Tibial nerve (tissue), 4 donors: Measurements from ENCODE around the gene ZFPL1. TPM values are rescaled to one million over a fixed set of nuclear protein-coding genes. Genes with fewer than 3 reads are reported as not detected.

Source experiments
- DNase-seq, 2 donors: peaks; one replicate each; pipeline ENCODE4 v3.0.0-alpha.2; 2019; ENCODE audit warnings: low spot score in 2 of 2
- H3K27ac ChIP-seq, 4 donors: fragments of 200-600 bp; sonication (generic) in 3 of 4; one replicate each; pipeline ENCODE4 v1.5.1; 2017 to 2019; ENCODE audit warnings: mild to moderate bottlenecking in 1 of 4
- H3K27me3 ChIP-seq, 2 donors: fragments of 200-600 bp; sonication (generic) in 1 of 2; one replicate each; pipeline versions ENCODE4 v1.5.1 to v1.6.0; 2017 to 2019
- H3K36me3 ChIP-seq, 3 donors: fragments of 200-600 bp; sonication (generic); one replicate each; pipeline ENCODE4 v1.5.1; 2018 to 2019
- H3K4me1 ChIP-seq, 4 donors: fragments of 200-600 bp; sonication (generic) in 3 of 4; one replicate each; pipeline ENCODE4 v1.5.1; 2017 to 2019
- H3K4me3 ChIP-seq, 4 donors: fragments of 200-600 bp; sonication (generic) in 3 of 4; one replicate each; pipeline ENCODE4 v1.5.1; 2017 to 2019; ENCODE audit warnings: mild to moderate bottlenecking in 1 of 4, moderate library complexity in 1 of 4
- H3K9me3 ChIP-seq, 4 donors: fragments of 200-600 bp; sonication (generic) in 3 of 4; one replicate each; pipeline ENCODE4 v1.5.1; 2017 to 2019
- EP300 ChIP-seq, 2 donors: sonication (generic); formaldehyde crosslinking; IDR thresholded peaks; one replicate each; pipeline ENCODE4 v1.6.1; 2017; ENCODE audit warnings: antibody characterized with exemption in 2 of 2, mild to moderate bottlenecking in 1 of 2
- POLR2A ChIP-seq, 2 donors: fragments of 450-650 bp; IDR thresholded peaks; one replicate each; pipeline ENCODE4 v1.6.1; 2017; ENCODE audit warnings: antibody characterized with exemption in 2 of 2, mild to moderate bottlenecking in 2 of 2, moderate library complexity in 2 of 2
- WGBS, 2 donors: methylation state at CpG; one replicate each; pipeline ENCODE4 v1.1.5; 2018; 5-methylcytosine and 5-hydroxymethylcytosine counted together
- total RNA-seq, 4 donors: library from RNA; depleted of rRNA; stranded (reverse); fragments of >200 nt; gene quantifications; one replicate each; pipeline ENCODE4 v1.1.0, GENCODE V29; 2016
- TF ChIP-seq, protein P1 (sequence below), 5 experiments: fragments of 200-600 bp in 3 of 5; fragments of 450-650 bp in 2 of 5; sonication (generic) in 3 of 5; IDR thresholded peaks; one replicate each; pipeline ENCODE4 v1.5.1; 2016 to 2019; ENCODE audit warnings: antibody characterized with exemption in 5 of 5, mild to moderate bottlenecking in 3 of 5, moderate library complexity in 2 of 5

The ZFPL1 gene
- total RNA-seq, 4 donors from 2014 or later: 28.0 to 48.3 (median 35.1) TPM

DNA sequence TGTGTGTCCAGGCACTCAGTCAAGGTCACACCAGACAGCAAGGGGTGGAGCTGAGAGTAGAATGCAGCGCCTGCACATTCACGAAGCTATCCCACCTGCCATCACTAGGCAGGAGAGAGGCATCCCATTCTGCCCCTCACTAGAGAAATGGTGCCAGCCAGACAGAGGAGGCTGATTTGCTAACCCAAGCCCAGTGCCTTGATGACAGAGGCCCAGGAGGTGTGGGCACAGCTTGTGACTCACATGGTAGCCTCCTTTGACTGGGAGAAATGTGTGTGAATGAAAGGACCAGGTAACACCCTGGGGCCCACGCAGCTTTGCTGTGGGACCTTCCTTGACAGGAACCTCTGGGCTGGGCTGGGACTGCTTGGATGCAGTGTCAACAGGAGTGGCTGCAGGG, 20.5 kb upstream of the ZFPL1 start:
- no peaks in the 10 kb centered on the region for H3K36me3 ChIP-seq
- TF ChIP-seq POLR2A (IDR thresholded peaks at IDR 0.05) (no peak), EP300 (IDR thresholded peaks at IDR 0.05) (no peak)
- TF ChIP-seq, protein P1, sequence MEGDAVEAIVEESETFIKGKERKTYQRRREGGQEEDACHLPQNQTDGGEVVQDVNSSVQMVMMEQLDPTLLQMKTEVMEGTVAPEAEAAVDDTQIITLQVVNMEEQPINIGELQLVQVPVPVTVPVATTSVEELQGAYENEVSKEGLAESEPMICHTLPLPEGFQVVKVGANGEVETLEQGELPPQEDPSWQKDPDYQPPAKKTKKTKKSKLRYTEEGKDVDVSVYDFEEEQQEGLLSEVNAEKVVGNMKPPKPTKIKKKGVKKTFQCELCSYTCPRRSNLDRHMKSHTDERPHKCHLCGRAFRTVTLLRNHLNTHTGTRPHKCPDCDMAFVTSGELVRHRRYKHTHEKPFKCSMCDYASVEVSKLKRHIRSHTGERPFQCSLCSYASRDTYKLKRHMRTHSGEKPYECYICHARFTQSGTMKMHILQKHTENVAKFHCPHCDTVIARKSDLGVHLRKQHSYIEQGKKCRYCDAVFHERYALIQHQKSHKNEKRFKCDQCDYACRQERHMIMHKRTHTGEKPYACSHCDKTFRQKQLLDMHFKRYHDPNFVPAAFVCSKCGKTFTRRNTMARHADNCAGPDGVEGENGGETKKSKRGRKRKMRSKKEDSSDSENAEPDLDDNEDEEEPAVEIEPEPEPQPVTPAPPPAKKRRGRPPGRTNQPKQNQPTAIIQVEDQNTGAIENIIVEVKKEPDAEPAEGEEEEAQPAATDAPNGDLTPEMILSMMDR (IDR thresholded peaks at IDR 0.05): no peak
- no peaks in the 10 kb centered on the region for H3K27me3 ChIP-seq
- H3K4me3 ChIP-seq: no peak overlapping the region
- peaks cover 0 to 3% (median 0%) of the 10 kb centered on the region in 4 donors for H3K9me3 ChIP-seq
- no peaks in the 10 kb centered on the region for H3K4me1 ChIP-seq
- H3K27ac ChIP-seq: no peak overlapping the region
- no peak for DNase-seq
- WGBS, 2 donors: 74 to 85% methylated on average over 3 of the region's 3 CpGs

DNA sequence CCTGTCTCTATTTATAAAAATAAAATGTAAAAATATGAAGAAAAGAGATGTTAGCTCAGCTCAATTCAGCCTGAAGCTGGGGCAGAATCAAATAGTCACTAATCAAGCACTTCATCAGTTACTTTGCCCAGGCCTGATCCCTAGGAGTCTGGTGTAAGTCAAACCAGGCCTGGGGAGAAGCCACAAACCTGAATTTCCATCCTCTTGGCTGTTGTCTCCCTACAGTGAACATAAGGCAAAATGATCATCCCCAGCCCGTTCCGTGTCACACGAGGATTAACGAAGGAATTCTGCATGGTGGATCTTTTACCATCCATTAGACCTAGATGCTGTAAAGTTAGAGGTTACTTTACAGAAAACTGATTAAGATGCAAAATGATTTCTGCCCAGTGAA, 19.2 kb upstream of the ZFPL1 start:
- no peaks in the 10 kb centered on the region for H3K4me1 ChIP-seq
- no peak overlapping the region for H3K27ac ChIP-seq
- H3K27me3 ChIP-seq: no peaks in the 10 kb centered on the region
- H3K36me3 ChIP-seq: no peaks in the 10 kb centered on the region
- 81 to 90% methylated on average over 4 of the region's 4 CpGs for WGBS, 2 donors
- DNase-seq: no peak
- no peak overlapping the region for H3K4me3 ChIP-seq
- TF ChIP-seq POLR2A (IDR thresholded peaks at IDR 0.05): no peak
- no peak for TF ChIP-seq EP300 (IDR thresholded peaks at IDR 0.05)
- TF ChIP-seq, protein P1 (IDR thresholded peaks at IDR 0.05): no peak
- peaks cover 0 to 3% (median 0%) of the 10 kb centered on the region in 4 donors for H3K9me3 ChIP-seq

DNA sequence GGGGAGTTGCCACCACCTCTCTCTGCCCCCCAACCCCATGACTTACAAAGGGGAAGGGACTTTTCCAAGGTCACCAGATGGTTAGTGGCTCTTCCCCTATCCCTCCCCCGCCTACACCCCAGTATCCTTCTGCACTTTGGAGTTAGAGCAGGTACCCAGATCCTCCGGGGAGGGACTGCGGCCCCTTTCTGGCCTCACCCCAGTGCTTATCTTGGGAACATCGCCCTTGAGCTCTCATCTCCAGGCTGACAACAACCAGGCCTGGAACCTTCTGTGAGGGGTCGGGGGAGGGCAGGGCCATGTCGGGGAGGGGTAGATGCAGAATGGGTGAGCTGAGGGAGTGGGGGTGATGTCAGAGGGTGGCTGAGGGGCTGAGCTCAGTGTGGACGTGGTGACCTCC, 18.2 kb upstream of the ZFPL1 start:
- Histone ChIP-seq H3K36me3 (no peaks in the 10 kb centered on the region), H3K27me3 (no peaks in the 10 kb centered on the region), H3K9me3 (peaks cover 0 to 3% (median 0%) of the 10 kb centered on the region in 4 donors), H3K4me3 (no peak overlapping the region), H3K4me1 (no peaks in the 10 kb centered on the region), H3K27ac (no peak overlapping the region)
- no peak for DNase-seq
- 78 to 83% methylated on average over 7 of the region's 7 CpGs for WGBS, 2 donors
- TF ChIP-seq, protein P1 (IDR thresholded peaks at IDR 0.05): no peak
- TF ChIP-seq POLR2A (IDR thresholded peaks at IDR 0.05) (no peak), EP300 (IDR thresholded peaks at IDR 0.05) (no peak)

DNA sequence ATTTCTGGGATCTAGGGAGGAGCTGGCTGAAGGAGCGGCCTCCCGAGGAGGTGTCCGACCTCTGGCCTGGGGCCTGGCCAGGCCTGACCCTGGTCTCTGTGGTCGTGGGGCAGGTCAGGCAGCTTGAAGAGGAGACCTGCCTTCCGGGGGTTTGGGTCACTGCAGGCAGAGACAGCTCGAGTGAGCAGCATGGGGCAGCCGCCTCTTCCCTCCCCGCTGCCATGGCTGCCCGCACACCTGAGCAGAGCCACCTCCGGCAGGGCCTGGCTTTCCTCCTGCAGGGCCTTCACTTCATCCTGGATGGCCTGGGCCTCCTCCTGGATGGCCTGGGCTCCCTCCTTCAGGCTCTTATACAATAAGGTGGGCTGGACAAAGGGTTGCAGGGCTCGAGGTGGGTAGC, 17.7 kb upstream of the ZFPL1 start:
- 11 to 71% methylated on average over 1 to 10 of the region's 11 CpGs for WGBS, 2 donors
- no peak for DNase-seq
- no peaks in the 10 kb centered on the region for H3K4me1 ChIP-seq
- no peaks in the 10 kb centered on the region for H3K9me3 ChIP-seq
- no peak overlapping the region for H3K27ac ChIP-seq
- no peak overlapping the region for H3K4me3 ChIP-seq
- H3K36me3 ChIP-seq: no peaks in the 10 kb centered on the region
- no peaks in the 10 kb centered on the region for H3K27me3 ChIP-seq
- TF ChIP-seq EP300 (IDR thresholded peaks at IDR 0.05) (no peak), POLR2A (IDR thresholded peaks at IDR 0.05) (no peak)
- TF ChIP-seq, protein P1 (IDR thresholded peaks at IDR 0.05): no peak

DNA sequence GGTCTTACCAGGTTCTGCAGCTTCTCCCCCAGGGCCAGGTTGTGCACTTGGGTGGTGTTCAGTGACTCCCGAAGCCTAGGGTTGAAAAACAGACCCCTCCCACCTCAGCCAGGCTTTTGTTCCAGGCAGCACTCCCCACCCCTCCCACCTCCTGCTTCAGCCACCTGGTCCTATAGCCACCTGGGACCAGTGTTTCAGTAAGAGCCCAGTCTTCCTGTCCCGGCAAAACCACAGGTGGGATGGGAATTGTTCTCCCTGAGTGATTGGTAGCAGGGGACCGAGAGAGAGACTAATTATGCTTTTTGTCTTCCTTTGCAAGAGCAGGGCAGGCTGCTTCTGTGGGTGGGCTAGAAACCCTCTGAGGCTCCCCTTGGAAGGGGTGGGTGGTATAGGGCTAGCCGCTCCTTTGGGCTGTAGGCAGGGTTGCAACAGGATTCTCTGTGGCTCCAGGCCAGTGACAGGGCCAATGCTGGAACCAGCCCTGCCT, 17.2 kb upstream of the ZFPL1 start:
- H3K4me3 ChIP-seq: no peak overlapping the region
- WGBS, 2 donors: 48 to 54% methylated on average over 3 to 4 of the region's 4 CpGs
- no peak for DNase-seq
- H3K27me3 ChIP-seq: no peaks in the 10 kb centered on the region
- no peak overlapping the region for H3K27ac ChIP-seq
- H3K9me3 ChIP-seq: no peaks in the 10 kb centered on the region
- H3K4me1 ChIP-seq: no peaks in the 10 kb centered on the region
- TF ChIP-seq EP300 (IDR thresholded peaks at IDR 0.05): no peak
- TF ChIP-seq, protein P1 (IDR thresholded peaks at IDR 0.05): no peak
- no peak for TF ChIP-seq POLR2A (IDR thresholded peaks at IDR 0.05)
- H3K36me3 ChIP-seq: no peaks in the 10 kb centered on the region
